ENCODE data around the gene SIVA1. TPM values are rescaled to one million over a fixed set of nuclear protein-coding genes. Genes with fewer than 3 reads are reported as not detected.

The SIVA1 gene
- total RNA-seq, 1 experiment from 2014 or later, result 128 TPM

DNA sequence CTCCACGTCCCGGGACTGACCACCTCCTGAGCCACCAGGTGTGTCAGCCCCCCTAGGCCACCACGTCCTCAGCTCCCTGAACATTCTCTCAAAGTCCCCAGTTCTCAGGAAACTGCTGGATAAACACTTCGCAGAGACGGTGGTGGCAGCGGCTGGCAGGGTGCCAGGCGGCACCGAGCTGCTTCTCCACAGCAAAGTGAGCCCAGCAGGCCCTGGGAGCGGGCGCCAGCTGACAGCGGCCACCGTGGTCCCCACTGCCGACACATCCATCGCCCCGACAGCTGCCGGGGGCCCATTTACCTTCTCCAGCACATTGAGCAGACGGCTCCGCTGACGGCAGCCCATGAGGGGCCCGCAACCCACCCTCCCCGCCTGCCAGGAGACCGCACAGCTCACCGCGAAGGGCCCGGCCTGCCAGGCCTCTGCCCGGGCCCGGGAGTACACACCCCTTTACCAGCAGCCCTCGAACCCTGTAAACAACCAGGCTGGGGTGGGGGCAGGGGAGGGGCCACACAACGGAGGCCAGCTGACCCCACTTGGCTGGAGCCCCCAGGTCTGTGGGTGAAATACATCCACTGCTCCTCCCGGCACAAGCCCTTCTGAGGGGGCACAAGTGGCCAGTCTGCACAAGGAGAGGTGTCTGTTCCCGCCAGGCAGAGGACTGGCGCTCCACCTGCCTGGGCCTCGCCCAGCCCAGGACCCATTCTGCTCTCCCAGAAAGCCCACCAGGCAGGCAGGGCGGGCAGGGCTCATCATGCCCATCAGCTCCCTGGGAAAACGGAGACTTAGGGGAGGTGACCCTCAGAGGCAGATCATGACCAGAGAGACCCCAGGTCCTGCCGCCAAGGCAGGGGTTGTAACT, 32.1 kb downstream of the SIVA1 start:
- Mint-ChIP-seq H3K9me3 (no peaks in the 10 kb centered on the region), H3K27ac (no peak overlapping the region), H3K36me3 (no peaks in the 10 kb centered on the region), H3K27me3 (ENCODE audit: low read depth) (no peaks in the 10 kb centered on the region), H3K4me1 (no peaks in the 10 kb centered on the region), H3K4me3 (no peak overlapping the region)
- DNase-seq (ENCODE audit: low spot score) (no peak), ATAC-seq (no peak)
- TF ChIP-seq ZNF138 (CRISPR knock-in tag; conservative IDR thresholded peaks at IDR 0.05) (no peak), SP1 (CRISPR knock-in tag; conservative IDR thresholded peaks at IDR 0.05) (no peak), STAT6 (CRISPR knock-in tag; conservative IDR thresholded peaks at IDR 0.05; ENCODE audit: low read depth) (no peak), ZNF317 (CRISPR knock-in tag; IDR thresholded peaks at IDR 0.05; ENCODE audit: borderline replicate concordance, low read depth) (no peak), E2F5 (CRISPR knock-in tag; IDR thresholded peaks at IDR 0.05) (no peak), JAZF1 (CRISPR knock-in tag; IDR thresholded peaks at IDR 0.05) (no peak), RORB (CRISPR knock-in tag; IDR thresholded peaks at IDR 0.05) (no peak), GABPB1 (CRISPR knock-in tag; IDR thresholded peaks at IDR 0.05) (no peak), ZNF423 (CRISPR knock-in tag; IDR thresholded peaks at IDR 0.05) (no peak), ATF1 (CRISPR knock-in tag; IDR thresholded peaks at IDR 0.05) (no peak), TEAD4 (CRISPR knock-in tag; IDR thresholded peaks at IDR 0.05) (no peak), ESRRA (CRISPR knock-in tag; IDR thresholded peaks at IDR 0.05; ENCODE audit: borderline replicate concordance) (no peak)
- TF ChIP-seq, protein P1, sequence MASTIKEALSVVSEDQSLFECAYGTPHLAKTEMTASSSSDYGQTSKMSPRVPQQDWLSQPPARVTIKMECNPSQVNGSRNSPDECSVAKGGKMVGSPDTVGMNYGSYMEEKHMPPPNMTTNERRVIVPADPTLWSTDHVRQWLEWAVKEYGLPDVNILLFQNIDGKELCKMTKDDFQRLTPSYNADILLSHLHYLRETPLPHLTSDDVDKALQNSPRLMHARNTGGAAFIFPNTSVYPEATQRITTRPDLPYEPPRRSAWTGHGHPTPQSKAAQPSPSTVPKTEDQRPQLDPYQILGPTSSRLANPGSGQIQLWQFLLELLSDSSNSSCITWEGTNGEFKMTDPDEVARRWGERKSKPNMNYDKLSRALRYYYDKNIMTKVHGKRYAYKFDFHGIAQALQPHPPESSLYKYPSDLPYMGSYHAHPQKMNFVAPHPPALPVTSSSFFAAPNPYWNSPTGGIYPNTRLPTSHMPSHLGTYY (CRISPR knock-in tag; IDR thresholded peaks at IDR 0.05), result no peak
- ChIA-PET POLR2A (no interaction called here), CTCF (interaction anchor here (1.1 to 1.3 kb wide), 2 partner anchors 14 to 16 kb away, joined by 3 to 6 read pairs; no protein-coding TSS in a partner anchor)

GRCh38 chr14:104785708-104786080, 32.7 kb downstream of the SIVA1 start:
- DNase-seq (ENCODE audit: low spot score), result no peak
- Mint-ChIP-seq H3K4me3 (no peak overlapping the region), H3K27me3 (ENCODE audit: low read depth) (no peaks in the 10 kb centered on the region), H3K27ac (no peak overlapping the region), H3K36me3 (no peaks in the 10 kb centered on the region), H3K9me3 (no peaks in the 10 kb centered on the region), H3K4me1 (no peaks in the 10 kb centered on the region)
- ChIA-PET CTCF (interaction anchor here (1.3 kb wide), 1 partner anchor 17 kb away, joined by 6 read pairs; no protein-coding TSS in a partner anchor), POLR2A (no interaction called here)
- ATAC-seq, result no peak
- TF ChIP-seq SMAD3 (CRISPR knock-in tag; IDR thresholded peaks at IDR 0.05; ENCODE audit: borderline replicate concordance) (no peak), GTF2I (CRISPR knock-in tag; conservative IDR thresholded peaks at IDR 0.05) (no peak), HMGXB4 (CRISPR knock-in tag; IDR thresholded peaks at IDR 0.05) (no peak), JUN (CRISPR knock-in tag; IDR thresholded peaks at IDR 0.05) (no peak), ETV6 (CRISPR knock-in tag; IDR thresholded peaks at IDR 0.05) (no peak), E2F5 (CRISPR knock-in tag; IDR thresholded peaks at IDR 0.05) (no peak), AR (CRISPR knock-in tag; IDR thresholded peaks at IDR 0.05) (no peak), ZNF219 (CRISPR knock-in tag; IDR thresholded peaks at IDR 0.05; ENCODE audit: borderline replicate concordance) (no peak), CREB1 (CRISPR knock-in tag; IDR thresholded peaks at IDR 0.05) (no peak), GRHL2 (CRISPR knock-in tag; IDR thresholded peaks at IDR 0.05; ENCODE audit: insufficient replicate concordance, severe bottlenecking) (no peak), ATF1 (CRISPR knock-in tag; IDR thresholded peaks at IDR 0.05) (no peak), ESRRA (CRISPR knock-in tag; IDR thresholded peaks at IDR 0.05; ENCODE audit: borderline replicate concordance) (no peak)
